AG10803 (cell line): Measurements from ENCODE around the gene HCRTR2.

Source experiments
- DNase-seq: peaks from one replicate; pipeline ENCODE4 v3.0.0; 2010; ENCODE audit warnings: low read depth
- H3K4me3 ChIP-seq: 2 replicates; pipeline ENCODE4 v1.5.1; 2011; ENCODE audit warnings: mild to moderate bottlenecking, low read length, control low read depth
- TF ChIP-seq, protein P1 (sequence below): conservative IDR thresholded peaks from 2 replicates; pipeline ENCODE4 v1.5.1; 2011; ENCODE audit warnings: mild to moderate bottlenecking, low read length, control low read depth, inconsistent platforms

Gene HCRTR2

DNA sequence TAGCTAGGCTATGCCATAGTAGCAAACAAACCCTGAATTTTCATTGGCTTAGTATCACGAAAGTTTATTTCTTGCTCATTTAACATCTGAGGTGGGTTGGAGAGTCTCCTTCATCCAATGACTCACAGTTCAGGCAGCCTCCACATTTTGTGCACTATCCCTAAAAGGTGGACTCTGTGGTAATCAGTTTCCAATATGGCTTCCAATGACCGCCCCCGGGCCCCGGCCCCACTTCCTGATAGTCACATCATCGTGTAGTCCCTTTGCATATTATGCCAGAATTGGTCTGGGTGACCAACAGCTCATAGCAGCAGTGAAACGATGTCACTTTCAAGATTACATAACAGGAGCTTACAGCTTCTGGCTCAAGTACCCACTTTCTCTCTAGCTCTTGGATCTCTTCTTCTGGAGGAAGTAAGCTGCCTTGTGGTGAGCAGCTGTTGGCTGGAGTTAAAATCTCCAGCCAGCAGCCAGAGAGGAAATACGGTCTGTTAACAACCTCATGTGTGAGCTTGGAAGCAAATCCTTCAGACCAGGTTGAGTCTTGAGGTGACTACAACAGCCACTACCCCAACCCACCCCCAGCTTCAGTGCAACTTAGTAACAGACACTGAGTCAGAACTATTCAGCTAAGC is 7.8 kb downstream of the HCRTR2 start:
- H3K4me3 ChIP-seq, result no peak overlapping the region
- TF ChIP-seq, protein P1, sequence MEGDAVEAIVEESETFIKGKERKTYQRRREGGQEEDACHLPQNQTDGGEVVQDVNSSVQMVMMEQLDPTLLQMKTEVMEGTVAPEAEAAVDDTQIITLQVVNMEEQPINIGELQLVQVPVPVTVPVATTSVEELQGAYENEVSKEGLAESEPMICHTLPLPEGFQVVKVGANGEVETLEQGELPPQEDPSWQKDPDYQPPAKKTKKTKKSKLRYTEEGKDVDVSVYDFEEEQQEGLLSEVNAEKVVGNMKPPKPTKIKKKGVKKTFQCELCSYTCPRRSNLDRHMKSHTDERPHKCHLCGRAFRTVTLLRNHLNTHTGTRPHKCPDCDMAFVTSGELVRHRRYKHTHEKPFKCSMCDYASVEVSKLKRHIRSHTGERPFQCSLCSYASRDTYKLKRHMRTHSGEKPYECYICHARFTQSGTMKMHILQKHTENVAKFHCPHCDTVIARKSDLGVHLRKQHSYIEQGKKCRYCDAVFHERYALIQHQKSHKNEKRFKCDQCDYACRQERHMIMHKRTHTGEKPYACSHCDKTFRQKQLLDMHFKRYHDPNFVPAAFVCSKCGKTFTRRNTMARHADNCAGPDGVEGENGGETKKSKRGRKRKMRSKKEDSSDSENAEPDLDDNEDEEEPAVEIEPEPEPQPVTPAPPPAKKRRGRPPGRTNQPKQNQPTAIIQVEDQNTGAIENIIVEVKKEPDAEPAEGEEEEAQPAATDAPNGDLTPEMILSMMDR, result no peak
- peak; percentile 8 for DNase-seq

DNA sequence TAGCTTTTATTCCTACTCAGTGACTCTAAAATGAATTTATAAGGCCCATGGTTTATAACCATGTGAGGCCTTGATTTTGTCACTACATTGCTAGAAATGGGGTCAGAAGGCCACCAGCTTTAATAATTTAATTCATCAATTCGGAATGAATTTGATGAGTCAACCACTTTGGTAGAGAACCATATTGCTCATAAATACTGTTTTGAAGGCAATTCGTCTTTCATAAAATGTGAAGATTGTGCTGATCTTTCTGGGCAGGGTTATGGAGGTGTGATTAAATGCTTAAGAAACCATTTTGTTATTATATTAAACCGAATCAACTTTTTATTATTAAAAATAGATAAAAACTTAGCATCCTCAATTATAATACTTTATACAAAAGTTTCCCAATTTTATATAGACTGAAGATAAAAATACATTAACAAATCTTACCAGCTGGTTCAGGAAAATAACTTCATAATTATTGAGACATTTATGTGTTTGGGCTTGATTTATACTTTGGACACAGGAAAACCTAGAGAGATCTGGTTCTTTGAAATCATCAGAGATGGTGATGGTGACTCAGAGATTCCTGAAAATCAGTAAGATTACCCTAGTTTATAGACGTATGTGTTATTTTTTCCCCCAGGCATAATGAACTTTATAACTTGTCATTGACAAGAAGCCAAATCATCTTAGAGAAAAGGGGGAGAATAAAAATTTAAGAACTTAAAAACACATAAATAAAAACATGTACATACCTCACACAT is 10.6 kb downstream of the HCRTR2 start:
- no peak overlapping the region for H3K4me3 ChIP-seq
- TF ChIP-seq, protein P1, result no peak
- DNase-seq, result no peak

DNA sequence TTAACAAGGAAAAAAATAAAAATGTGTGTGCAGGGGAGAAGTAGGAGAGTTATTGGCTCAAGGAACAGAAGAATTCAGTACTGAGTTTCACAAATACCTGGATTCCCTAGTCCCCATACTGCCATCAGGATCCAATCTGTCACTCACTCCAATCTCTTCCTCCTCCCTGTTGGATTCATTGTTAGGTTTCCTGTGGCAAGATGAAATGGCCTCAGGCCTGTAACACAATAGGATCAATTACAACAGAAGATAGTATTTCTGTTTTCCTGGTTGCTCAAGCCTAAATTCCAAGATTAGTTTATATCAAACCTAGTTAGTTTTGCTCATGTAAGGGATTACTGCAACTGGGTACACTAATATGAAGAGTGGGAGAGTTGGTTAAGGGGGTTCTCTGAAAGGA is 24.4 kb downstream of the HCRTR2 start:
- H3K4me3 ChIP-seq, result no peak overlapping the region
- DNase-seq, result no peak
- TF ChIP-seq, protein P1, result no peak

DNA sequence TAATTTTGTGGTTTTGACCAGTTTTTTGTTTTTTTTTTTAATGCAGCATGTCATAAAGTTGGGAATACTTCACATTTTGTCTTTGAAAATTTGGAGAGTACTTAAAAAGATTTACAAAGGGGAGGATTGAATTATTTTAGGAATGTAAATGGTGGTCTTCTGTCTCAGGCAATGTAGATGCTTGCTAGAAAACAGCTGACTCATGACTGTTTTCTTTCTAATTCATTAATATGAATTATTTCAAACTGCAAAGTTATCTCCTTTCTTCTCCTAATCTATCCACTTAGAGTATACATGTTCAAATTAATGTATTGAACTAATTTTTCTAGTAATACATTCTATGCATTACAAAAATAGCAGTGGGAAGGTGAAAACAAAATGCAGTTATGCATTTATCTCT is 24.9 kb downstream of the HCRTR2 start:
- no peak for DNase-seq
- no peak overlapping the region for H3K4me3 ChIP-seq
- TF ChIP-seq, protein P1, result no peak

DNA sequence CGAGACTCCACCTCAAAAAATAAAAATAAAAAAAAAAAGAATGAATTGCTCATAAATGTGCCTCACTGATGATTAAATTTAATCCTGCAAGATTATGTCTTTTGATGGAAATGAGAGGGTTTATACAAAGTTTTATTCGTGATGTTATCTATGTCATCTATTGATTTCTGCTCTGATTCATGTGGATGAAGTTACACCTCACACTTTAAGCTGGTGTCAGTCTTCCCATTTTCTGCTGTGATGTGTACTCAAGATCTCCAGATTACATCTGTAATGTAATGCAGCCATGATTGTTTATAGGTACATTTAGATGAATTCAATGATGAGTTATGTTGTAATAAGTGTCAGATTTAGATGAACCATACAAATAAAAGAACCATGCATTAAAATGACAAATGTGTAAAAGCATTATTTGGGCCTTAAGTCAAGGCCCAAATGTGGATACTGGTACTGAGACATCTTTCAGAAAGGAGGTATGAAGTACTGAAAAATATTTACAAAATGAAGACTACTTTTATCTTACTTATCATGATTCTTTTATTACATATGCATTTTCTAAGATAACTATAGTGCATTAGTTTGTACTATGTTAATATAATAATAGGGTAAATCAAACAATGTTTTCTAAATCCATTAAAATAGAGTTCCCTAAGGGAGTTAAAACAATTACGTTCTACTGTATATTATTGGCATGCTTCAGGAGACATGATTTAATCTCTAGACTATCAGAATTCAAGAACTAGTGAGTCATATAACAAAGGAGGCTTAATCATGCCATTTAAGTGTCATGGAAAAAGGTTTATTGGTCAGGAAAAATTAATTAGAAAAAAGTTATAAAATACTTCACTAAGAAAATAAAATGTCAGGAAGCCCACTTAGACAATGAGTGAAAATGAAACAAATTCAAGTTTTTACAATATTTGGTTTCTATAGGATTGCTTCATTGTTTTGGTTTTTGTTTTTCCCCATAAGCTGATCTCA is 34.5 kb downstream of the HCRTR2 start:
- TF ChIP-seq, protein P1, result no peak
- DNase-seq, result no peak
- H3K4me3 ChIP-seq, result no peak overlapping the region

DNA sequence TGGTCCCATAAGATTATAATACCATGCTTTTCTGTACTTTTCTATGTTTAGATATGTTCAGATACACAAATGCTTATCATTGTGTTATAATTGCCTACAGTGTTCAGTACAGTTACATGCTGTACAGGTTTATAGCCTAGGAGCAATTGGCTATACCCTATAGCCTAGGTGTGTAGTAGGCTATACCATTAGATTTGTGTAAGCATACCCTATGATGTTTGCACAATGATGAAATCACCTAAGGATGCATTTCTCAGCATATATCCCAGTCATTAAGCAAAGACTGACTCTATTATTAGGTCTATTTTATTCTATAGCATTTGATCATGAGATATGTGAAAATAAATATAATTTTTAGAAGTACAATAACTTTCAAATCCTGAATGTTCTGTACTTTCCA is 36.6 kb downstream of the HCRTR2 start:
- TF ChIP-seq, protein P1, result no peak
- H3K4me3 ChIP-seq, result no peak overlapping the region
- no peak for DNase-seq
